ENCODE measurements around the gene SLC13A1.
"Not testable (repeated sequence)": the region's sequence is repeated elsewhere in the genome, so short reads cannot be mapped to it uniquely, and the experiment has no call there.

SLC13A1 gene

GRCh38 chr7:123126691-123127090 lies 73.1 kb downstream of the SLC13A1 start:
- no peak for DNase-seq

GRCh38 chr7:123126171-123126570 lies 73.6 kb downstream of the SLC13A1 start:
- DNase-seq, result no peak

- no peak for DNase-seq
Measured at GRCh38 chr7:123125231-123125630, 74.5 kb downstream of the SLC13A1 start.

- DNase-seq, result no peak
Measured at GRCh38 chr7:123122916-123123315, 76.9 kb downstream of the SLC13A1 start.

GRCh38 chr7:123120286-123120685 lies 79.5 kb downstream of the SLC13A1 start:
- DNase-seq, result no peak

GRCh38 chr7:123115331-123115730 lies 84.4 kb downstream of the SLC13A1 start:
- DNase-seq, result no peak

GRCh38 chr7:123114288-123114687 lies 85.5 kb downstream of the SLC13A1 start:
- no peak for DNase-seq

GRCh38 chr7:123112833-123113232 lies 86.9 kb downstream of the SLC13A1 start:
- no peak for DNase-seq

- no peak for DNase-seq
Measured at GRCh38 chr7:123099712-123100111, 100.1 kb downstream of the SLC13A1 start.

GRCh38 chr7:123096976-123097375 lies 102.8 kb downstream of the SLC13A1 start:
- DNase-seq, result no peak

- no peak for DNase-seq
Measured at GRCh38 chr7:123096434-123096833, 103.3 kb downstream of the SLC13A1 start.

GRCh38 chr7:123090456-123090855 lies 109.3 kb downstream of the SLC13A1 start:
- no peak for DNase-seq

GRCh38 chr7:123086910-123087309 lies 112.9 kb downstream of the SLC13A1 start:
- DNase-seq, result not testable (repeated sequence)

GRCh38 chr7:123084861-123085260 lies 114.9 kb downstream of the SLC13A1 start:
- DNase-seq, result not testable (repeated sequence)

- no peak for DNase-seq
Measured at GRCh38 chr7:123079021-123079420, 120.7 kb downstream of the SLC13A1 start.

GRCh38 chr7:123075838-123076467 lies 123.8 kb downstream of the SLC13A1 start:
- no peak for DNase-seq

GRCh38 chr7:123070702-123071286 lies 129.0 kb downstream of the SLC13A1 start:
- DNase-seq, result no peak

GRCh38 chr7:123067814-123068213 lies 132.0 kb downstream of the SLC13A1 start:
- DNase-seq, result no peak

Data from hypothalamus (tissue), 51 donors.